ENCODE measurements around the gene UPK3BL1.
"Not testable (repeated sequence)": the region's sequence is repeated elsewhere in the genome, so short reads cannot be mapped to it uniquely, and the experiment has no call there.

UPK3BL1 gene

GRCh38 chr7:102627271-102627904 lies 15.2 kb downstream of the UPK3BL1 start:
- not testable (repeated sequence) for H3K27ac ChIP-seq

GRCh38 chr7:102618122-102618521 lies 24.5 kb downstream of the UPK3BL1 start:
- not testable (repeated sequence) for H3K27ac ChIP-seq

GRCh38 chr7:102616507-102617125 lies 26.0 kb downstream of the UPK3BL1 start, which contains the start of gene RASA4:
Gene RASA4 (minus strand): TSS chr7:102616756. CDS start chr7:102616689, 67 bp downstream.
- H3K27ac ChIP-seq = not testable (repeated sequence)

- not testable (repeated sequence) for H3K27ac ChIP-seq
These were observed 26.7 kb downstream of the UPK3BL1 start for GRCh38 chr7:102615930-102616329.

- not testable (repeated sequence) for H3K27ac ChIP-seq
These were observed 27.7 kb downstream of the UPK3BL1 start for GRCh38 chr7:102614873-102615272.

GRCh38 chr7:102614346-102614697 lies 28.3 kb downstream of the UPK3BL1 start:
- H3K27ac ChIP-seq = not testable (repeated sequence)

- not testable (repeated sequence) for H3K27ac ChIP-seq
These were observed 28.8 kb downstream of the UPK3BL1 start for GRCh38 chr7:102613575-102614345.

- H3K27ac ChIP-seq = not testable (repeated sequence)
These were observed 30.8 kb downstream of the UPK3BL1 start for GRCh38 chr7:102611675-102612325.

- H3K27ac ChIP-seq = not testable (repeated sequence)
These were observed 31.4 kb downstream of the UPK3BL1 start for GRCh38 chr7:102611013-102611674.

GRCh38 chr7:102610441-102610840 lies 32.1 kb downstream of the UPK3BL1 start:
- not testable (repeated sequence) for H3K27ac ChIP-seq

- H3K27ac ChIP-seq = not testable (repeated sequence)
These were observed 32.9 kb downstream of the UPK3BL1 start for GRCh38 chr7:102609734-102610133.

GRCh38 chr7:102606848-102607247 lies 35.7 kb downstream of the UPK3BL1 start:
- H3K27ac ChIP-seq = not testable (repeated sequence)

GRCh38 chr7:102604431-102605145 lies 38.0 kb downstream of the UPK3BL1 start:
- H3K27ac ChIP-seq = not testable (repeated sequence)

- H3K27ac ChIP-seq = not testable (repeated sequence)
These were observed 40.3 kb downstream of the UPK3BL1 start for GRCh38 chr7:102602317-102602716.

- H3K27ac ChIP-seq = not testable (repeated sequence)
These were observed 42.9 kb downstream of the UPK3BL1 start for GRCh38 chr7:102599699-102600098.

GRCh38 chr7:102596036-102596435 lies 46.6 kb downstream of the UPK3BL1 start:
- not testable (repeated sequence) for H3K27ac ChIP-seq

GRCh38 chr7:102593637-102594334 lies 48.8 kb downstream of the UPK3BL1 start:
- not testable (repeated sequence) for H3K27ac ChIP-seq

- not testable (repeated sequence) for H3K27ac ChIP-seq
These were observed 50.0 kb downstream of the UPK3BL1 start for GRCh38 chr7:102592477-102593019.

GRCh38 chr7:102589857-102590256 lies 52.7 kb downstream of the UPK3BL1 start:
- H3K27ac ChIP-seq = not testable (repeated sequence)
